Stimulated activated CD8-positive, alpha-beta memory T cell treated with anti-CD3 and anti-CD28 coated beads, Interleukin-12 subunit alpha, Interleukin-12 subunit beta, amount 100 ng/mL, for 4 hours (primary cell): Measurements from ENCODE around the gene CCDC47.
A peak's percentile ranks its signal among the peaks of the same experiment; 100 is the strongest.
"Not testable (repeated sequence)": the region's sequence is repeated elsewhere in the genome, so short reads cannot be mapped to it uniquely, and the experiment has no call there.

Experiments
- DNase-seq: peaks from one replicate; pipeline ENCODE4 v3.0.0-alpha.2; 2020; ENCODE audit warnings: low read depth

CCDC47 gene

GRCh38 chr17:63722403-63722802 is 51.0 kb downstream of the CCDC47 start:
- DNase-seq: no peak

- DNase-seq: not testable (repeated sequence)
Observed at GRCh38 chr17:63720194-63720593, 53.2 kb downstream of the CCDC47 start.

GRCh38 chr17:63718988-63719387 is 54.4 kb downstream of the CCDC47 start:
- no peak for DNase-seq

GRCh38 chr17:63716426-63716825 is 57.0 kb downstream of the CCDC47 start:
- no peak for DNase-seq

DNA sequence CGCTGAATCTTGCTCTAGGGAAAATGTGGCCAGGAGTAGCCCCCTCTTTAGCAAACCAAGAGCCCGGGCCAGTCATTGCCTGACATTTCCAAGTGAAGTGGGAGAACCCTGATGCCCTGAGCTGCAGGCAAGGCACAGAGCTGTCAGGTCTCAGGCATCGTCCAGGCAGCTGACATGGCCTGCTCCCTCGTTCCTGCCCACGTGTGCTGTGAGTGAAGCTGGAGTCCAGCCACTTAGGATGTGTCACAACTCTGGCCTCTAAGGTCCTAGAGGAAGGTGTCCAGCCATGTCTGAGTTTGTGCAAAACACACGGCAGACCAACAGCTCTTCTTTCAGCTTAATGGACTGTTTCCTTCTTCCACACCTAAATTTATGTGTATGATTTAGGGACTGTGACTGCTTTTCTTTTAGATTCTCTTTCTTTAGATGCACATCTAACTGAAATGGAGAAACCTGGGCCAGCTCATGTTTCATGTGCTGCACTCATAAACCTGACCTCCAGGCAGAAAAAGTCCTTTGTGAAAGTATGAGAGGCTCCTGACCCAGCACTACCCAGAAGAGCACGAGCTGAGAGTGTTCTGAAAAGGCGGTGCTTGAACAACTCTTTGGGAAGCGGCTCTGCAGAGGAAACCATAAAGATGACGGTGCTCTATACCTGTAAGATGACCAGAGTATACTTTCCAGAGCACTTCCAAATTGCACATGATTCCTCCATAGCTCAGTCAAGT is 58.7 kb downstream of the CCDC47 start:
- DNase-seq: no peak

- no peak for DNase-seq
Observed at GRCh38 chr17:63709110-63709509, 64.3 kb downstream of the CCDC47 start.

- no peak for DNase-seq
Observed at GRCh38 chr17:63707151-63707550, 66.2 kb downstream of the CCDC47 start.

DNA sequence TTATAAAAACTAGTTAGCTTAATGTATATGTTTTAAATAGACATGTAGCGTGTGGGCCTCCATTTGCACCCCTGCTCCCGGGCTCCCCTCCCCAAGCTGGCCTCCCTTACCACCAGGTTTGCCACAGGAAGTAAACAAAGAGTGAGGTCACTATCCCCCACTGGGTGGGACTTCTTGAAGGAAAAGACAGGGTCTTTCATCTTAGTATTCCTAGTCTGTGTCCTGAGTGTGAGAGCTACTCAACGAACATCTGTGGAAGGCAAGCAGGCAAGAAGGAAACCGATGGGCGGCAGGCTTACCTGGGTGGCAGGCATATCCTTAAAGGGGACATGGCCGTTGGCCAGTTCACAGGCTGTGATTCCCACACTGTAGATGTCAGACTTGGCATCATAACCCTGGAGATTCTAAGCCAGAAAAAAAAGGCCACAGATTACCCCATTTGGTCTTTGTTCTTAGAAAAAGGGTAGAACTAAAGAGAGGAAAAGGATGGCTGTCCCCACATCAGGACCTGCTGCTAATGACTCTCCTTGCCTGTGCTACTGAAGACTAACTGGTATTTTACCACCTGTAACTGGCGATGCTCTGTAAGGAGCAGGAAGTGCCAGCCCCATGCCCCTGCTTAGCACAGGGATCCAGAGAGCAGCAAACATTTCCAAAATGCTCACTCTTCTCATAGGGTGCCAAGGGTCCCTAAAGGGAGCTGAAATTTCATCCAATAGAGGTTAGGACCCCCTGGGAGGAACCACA is 66.9 kb downstream of the CCDC47 start:
- DNase-seq: no peak

GRCh38 chr17:63705657-63706056 is 67.7 kb downstream of the CCDC47 start:
- no peak for DNase-seq

- no peak for DNase-seq
Observed at GRCh38 chr17:63704836-63705235, 68.6 kb downstream of the CCDC47 start.

GRCh38 chr17:63704259-63704576 is 69.2 kb downstream of the CCDC47 start:
- no peak for DNase-seq

- DNase-seq: no peak
Observed at GRCh38 chr17:63703556-63704258, 69.7 kb downstream of the CCDC47 start.

GRCh38 chr17:63703029-63703428 is 70.4 kb downstream of the CCDC47 start:
- no peak for DNase-seq

DNA sequence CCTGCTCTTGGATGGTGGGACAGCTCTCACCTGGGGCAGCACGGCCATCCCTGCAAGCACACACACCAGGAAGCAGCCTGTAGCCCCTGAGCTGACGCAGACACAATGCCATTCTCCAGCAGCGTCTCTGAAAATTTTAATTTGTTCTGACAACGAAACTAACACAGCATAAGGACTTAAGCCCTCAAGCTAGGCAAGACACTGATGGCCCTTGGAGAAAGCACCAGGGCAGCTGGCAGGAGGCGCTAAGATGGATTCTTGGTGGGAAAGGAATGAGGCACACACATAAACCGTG is 70.7 kb downstream of the CCDC47 start:
- no peak for DNase-seq

DNA sequence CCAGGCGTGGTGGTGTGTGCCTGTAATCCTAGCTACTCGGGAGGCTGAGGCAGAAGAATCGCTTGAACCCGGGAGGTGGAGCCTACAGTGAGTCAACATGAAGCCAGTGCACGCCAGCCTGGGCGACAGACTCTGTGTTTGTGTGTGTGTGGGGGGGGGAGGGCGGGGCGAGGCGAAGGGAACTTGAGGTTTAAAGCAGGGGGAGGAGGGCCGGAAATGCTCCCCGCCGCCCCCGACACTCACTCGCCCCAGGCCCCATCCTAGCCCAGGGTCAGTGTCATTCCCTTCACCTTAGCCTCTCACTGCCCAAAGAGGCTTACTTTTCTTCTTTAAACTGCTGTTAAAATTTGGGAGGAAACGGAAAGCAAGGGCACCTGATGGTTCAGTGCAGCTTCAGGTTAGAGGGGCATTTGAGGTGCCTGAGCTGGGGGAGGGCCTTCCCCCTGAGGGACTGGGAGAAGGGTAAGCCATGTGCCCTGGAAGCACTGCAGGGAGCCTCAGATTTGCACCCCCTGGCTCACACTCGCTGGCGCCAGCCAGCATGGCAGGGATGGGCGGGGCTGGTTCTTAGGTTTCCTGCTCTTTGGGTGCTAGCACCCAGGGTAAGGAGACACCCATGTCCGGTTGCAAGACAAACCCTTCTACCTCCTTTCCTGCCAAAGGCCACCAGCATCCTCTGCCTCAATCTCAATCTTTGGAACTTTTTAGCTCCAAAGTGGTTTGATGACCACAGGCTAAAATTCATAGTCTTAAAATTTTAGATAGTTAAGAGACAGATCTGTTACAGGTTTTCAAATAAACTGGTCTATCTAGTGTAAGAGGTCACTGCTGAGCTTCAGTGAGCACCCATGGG is 71.3 kb downstream of the CCDC47 start:
- DNase-seq: peak; percentile 56

- no peak for DNase-seq
Observed at GRCh38 chr17:63701456-63701820, 72.0 kb downstream of the CCDC47 start.

DNA sequence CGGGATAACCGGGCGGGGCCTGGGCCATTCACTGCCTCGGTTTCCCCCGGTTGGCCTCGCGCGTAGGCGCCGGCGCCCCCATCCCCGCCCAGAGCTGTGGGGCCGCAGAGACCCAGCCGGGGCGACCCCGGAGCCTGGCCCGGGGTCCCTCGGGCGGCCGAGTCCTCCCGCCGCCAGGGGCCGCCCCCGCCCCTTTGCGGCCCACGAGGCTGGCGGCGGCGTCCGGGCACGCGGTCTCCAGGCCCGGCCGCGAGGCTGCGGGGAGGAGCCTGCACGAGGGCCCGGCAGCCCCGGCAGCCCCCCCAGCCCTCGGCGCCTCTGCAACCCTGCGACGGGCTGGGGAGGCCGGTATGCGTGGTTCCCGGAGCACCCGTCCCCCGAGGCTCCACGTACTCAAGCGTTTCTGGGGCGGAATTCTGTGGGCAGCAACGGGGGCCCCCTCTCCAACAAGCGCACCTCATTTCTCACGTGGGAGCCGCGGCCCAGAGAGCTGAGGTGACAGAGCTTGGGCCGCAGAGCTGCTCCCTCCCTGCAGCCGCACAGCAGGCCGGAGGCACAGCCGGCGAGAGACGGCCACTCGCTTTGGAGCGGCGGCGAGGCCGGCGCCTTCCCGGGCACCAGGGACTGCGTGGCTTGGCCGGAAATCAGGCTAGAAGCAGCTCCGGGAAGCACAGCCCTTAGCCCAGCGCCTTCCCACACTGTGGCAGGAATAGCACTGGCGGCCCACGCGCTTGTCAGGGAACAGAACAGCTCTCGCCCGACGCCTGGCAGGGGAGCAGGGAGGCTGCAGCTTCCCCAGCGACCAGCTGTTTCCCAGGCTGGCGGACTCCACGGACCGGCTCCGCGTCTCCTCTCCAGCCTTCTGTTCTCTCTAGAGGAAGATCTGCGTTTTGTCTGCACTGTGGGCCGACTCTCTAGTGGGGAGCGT is 72.6 kb downstream of the CCDC47 start:
- DNase-seq: peak; percentile 51

GRCh38 chr17:63699638-63700527 is 73.5 kb downstream of the CCDC47 start, which contains the start of gene LIMD2:
TSS of gene LIMD2 (minus strand) at chr17:63700125. CDS start at chr17:63699298, 827 bp downstream.
- DNase-seq: peak; percentile 86

GRCh38 chr17:63698886-63699637 is 74.3 kb downstream of the CCDC47 start:
- peak; percentile 78 for DNase-seq
